Peyer's patch (tissue), 4 donors: ENCODE results near the gene LMTK3.

Experiments
- POLR2A ChIP-seq, 2 donors: fragments of 450-650 bp; IDR thresholded peaks; one replicate each; pipeline ENCODE4 v1.5.1; 2017; ENCODE audit warnings: antibody characterized with exemption in 2 of 2, mild to moderate bottlenecking in 2 of 2, moderate library complexity in 2 of 2
- TF ChIP-seq, protein P1 (sequence below), 6 experiments: fragments of 450-650 bp in 4 of 6; fragments of 200-600 bp in 2 of 6; sonication (generic) in 1 of 6; IDR thresholded peaks; one replicate each; pipeline ENCODE4 v1.5.1; 2017 to 2019; ENCODE audit warnings: antibody characterized with exemption in 6 of 6, mild to moderate bottlenecking in 3 of 6, moderate library complexity in 1 of 6

DNA sequence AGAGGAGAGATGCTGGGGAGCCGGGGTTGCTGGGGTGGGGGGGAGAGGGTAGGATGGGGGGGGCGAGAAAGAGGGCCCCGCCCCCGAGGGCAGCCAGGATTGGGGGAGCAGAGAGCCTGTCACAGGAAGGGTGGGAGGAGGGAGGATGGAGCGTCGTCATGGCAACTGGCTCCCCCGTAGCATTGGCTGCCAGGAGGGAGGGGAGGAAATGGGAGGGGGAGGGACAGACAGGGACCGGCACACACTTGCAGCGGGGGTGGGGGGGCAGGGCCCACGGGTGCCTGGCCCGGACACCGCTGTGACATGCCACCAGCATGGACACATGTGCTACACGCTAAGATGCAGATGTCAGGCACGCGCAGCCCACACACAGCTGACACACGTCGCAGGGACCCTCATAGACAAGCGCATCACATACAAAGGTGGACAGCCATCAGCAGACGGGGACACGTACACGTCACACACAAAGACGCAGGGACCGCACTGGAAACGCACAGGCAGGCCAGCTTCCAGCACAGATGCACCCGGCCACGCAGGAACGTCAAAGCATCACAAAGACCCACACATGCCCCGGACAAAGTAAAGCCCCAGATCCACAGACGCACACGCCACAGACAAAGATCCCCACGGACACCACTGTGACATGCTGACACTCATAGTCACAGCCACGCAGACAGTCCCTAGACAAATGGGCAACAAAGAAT, at the start of gene LMTK3:
- TF ChIP-seq, protein P1, sequence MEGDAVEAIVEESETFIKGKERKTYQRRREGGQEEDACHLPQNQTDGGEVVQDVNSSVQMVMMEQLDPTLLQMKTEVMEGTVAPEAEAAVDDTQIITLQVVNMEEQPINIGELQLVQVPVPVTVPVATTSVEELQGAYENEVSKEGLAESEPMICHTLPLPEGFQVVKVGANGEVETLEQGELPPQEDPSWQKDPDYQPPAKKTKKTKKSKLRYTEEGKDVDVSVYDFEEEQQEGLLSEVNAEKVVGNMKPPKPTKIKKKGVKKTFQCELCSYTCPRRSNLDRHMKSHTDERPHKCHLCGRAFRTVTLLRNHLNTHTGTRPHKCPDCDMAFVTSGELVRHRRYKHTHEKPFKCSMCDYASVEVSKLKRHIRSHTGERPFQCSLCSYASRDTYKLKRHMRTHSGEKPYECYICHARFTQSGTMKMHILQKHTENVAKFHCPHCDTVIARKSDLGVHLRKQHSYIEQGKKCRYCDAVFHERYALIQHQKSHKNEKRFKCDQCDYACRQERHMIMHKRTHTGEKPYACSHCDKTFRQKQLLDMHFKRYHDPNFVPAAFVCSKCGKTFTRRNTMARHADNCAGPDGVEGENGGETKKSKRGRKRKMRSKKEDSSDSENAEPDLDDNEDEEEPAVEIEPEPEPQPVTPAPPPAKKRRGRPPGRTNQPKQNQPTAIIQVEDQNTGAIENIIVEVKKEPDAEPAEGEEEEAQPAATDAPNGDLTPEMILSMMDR (IDR thresholded peaks at IDR 0.05) = no peak
- TF ChIP-seq POLR2A (IDR thresholded peaks at IDR 0.05) = no peak
